Measurements from ENCODE around the gene NARF. TPM values are rescaled to one million over a fixed set of nuclear protein-coding genes. Genes with fewer than 3 reads are reported as not detected.

NARF gene
- total and polyA plus RNA-seq, 7 donors, result 29.4 to 65.8 (median 41.5) TPM

DNA sequence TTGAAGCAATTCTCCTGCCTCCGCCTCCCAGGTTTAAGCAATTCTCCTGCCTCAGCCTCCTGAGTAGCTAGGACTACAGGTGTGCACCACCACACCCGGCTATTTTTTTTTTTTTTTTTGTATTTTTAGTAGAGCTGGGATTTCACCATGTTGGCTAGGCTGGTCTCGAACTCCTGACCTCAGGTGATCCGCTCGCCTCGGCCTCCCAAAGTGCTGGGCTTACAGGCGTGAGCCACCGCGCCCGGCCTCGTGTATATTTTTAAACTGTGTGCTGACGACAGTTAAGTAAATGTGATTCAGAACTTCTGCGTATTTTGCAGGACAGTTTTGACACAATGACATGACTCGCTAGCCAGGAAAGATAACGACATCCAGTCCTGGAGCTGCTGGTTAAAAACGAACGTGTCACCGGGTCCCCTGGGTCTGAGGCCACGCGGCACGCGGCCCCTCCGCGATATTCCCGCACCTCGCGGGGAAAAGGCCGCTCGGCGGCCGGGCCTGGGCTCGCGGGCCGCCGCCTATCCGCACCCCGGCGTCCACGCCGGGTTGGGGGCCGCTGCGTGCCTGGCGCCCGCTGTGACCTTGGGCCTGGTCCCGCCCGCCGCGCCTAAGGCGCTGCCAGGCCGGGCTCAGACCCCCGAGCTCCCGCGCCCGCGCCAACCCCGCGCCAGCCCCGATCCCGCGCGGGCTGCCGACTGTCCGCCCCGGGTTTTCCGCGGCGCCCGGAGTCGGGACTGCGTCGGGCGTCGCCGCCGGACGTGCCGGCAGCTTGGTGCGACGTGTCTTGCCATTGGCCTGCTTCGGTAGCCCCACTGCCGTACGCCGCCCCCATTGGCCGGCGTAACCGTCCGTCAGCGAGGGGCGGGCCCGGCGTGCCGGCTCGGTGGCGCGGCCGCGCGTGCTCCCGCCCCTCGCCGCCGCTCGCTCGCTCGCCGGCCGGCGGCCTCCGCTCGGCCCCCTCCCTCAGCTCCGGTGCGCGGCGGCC is 60.6 kb downstream of the NARF start, which contains the start of gene FOXK2:
TSS of gene FOXK2 (plus strand) at position 907 of the 985 bp plus-strand sequence. CDS start 157 bp downstream, outside the sequence.
- H3K4me3 ChIP-seq, result peak within 1 kb of the TSS; percentile 66 to 94 (median 78)
- WGBS, 2 donors, result 2% methylated on average over 114 of the region's 114 CpGs
- H3K4me1 ChIP-seq, result peaks cover 0 to 41% (median 33%) of the 10 kb centered on the region in 4 donors
- peak; percentile 97 for DNase-seq
- H3K27me3 ChIP-seq, result no peaks in the 10 kb centered on the region
- H3K9me3 ChIP-seq, result no peaks in the 10 kb centered on the region
- H3K27ac ChIP-seq, result peak within 1 kb of the TSS; percentile 91 to 99 (median 94)
- intact Hi-C loops (cut with DNase I), result loop anchor here (1.0 kb wide), 1 partner anchor 22 kb away; no protein-coding TSS in a partner anchor
- H3K36me3 ChIP-seq, result no peaks in the 10 kb centered on the region
- TF ChIP-seq EP300 (IDR thresholded peaks at IDR 0.05) (peak in 3 of 4 donors; percentile 12 to 45 (median 12)), POLR2A (IDR thresholded peaks at IDR 0.05) (no peak), POLR2AphosphoS5 (IDR thresholded peaks at IDR 0.05) (peak; percentile 69 to 75 (median 73)), CTCF (IDR thresholded peaks at IDR 0.05) (no peak)

GRCh38 chr17:82519971-82520903 is 61.7 kb downstream of the NARF start:
- Histone ChIP-seq H3K27ac (peak overlapping the region; percentile 87 to 92 (median 88)), H3K4me3 (peak overlapping the region; percentile 66 to 94 (median 78)), H3K36me3 (no peaks in the 10 kb centered on the region), H3K4me1 (peaks cover 0 to 52% (median 44%) of the 10 kb centered on the region in 4 donors), H3K9me3 (no peaks in the 10 kb centered on the region), H3K27me3 (no peaks in the 10 kb centered on the region)
- intact Hi-C loops (cut with DNase I), result loop anchor here (1.0 kb wide), 1 partner anchor 23 kb away; no protein-coding TSS in a partner anchor
- TF ChIP-seq EP300 (IDR thresholded peaks at IDR 0.05) (no peak), POLR2AphosphoS5 (IDR thresholded peaks at IDR 0.05) (peak in 1 of 4 donors; percentile 4), POLR2A (IDR thresholded peaks at IDR 0.05) (no peak), CTCF (IDR thresholded peaks at IDR 0.05) (no peak)
- 0 to 1% methylated on average over 94 of the region's 94 CpGs for WGBS, 2 donors
- DNase-seq, result peak; percentile 71

DNA sequence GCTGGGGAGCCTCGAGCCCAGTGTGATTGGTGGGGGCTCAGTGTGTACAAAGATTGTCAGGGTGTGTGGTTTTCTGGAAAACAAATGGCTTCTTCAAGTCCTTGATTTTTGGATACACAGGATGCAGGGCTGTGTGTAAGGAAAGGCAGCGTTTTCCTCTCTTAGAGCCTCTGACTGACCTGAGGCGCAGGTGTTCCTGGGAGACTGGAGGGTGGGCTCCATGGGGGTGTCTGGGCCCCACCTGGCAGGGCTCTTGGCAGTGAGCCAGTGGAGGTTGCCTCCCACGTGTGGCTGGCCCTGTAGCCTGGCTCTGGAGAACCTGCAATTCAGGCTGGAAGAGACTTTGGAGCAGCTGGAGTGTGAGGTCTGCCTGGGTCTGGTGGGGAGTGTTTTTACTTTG is 66.0 kb downstream of the NARF start:
- Histone ChIP-seq H3K4me3 (no peak overlapping the region), H3K27me3 (no peaks in the 10 kb centered on the region), H3K27ac (peak overlapping the region in 2 of 4 donors; percentile 85 to 88), H3K4me1 (peaks cover 0 to 89% (median 82%) of the 10 kb centered on the region in 4 donors), H3K9me3 (no peaks in the 10 kb centered on the region), H3K36me3 (no peaks in the 10 kb centered on the region)
- no peak for DNase-seq
- intact Hi-C loops (cut with DNase I), result no loop called here
- WGBS, 2 donors, result 29 to 47% methylated on average over 4 of the region's 4 CpGs
- TF ChIP-seq POLR2AphosphoS5 (IDR thresholded peaks at IDR 0.05) (no peak), EP300 (IDR thresholded peaks at IDR 0.05) (no peak), POLR2A (IDR thresholded peaks at IDR 0.05) (no peak), CTCF (IDR thresholded peaks at IDR 0.05) (no peak)

GRCh38 chr17:82525712-82526111 is 67.2 kb downstream of the NARF start:
- H3K9me3 ChIP-seq, result no peaks in the 10 kb centered on the region
- H3K27ac ChIP-seq, result peak overlapping the region; percentile 36 to 88 (median 62)
- H3K4me1 ChIP-seq, result peaks cover 0 to 100% (median 91%) of the 10 kb centered on the region in 4 donors
- DNase-seq, result no peak
- TF ChIP-seq EP300 (IDR thresholded peaks at IDR 0.05) (no peak), POLR2A (IDR thresholded peaks at IDR 0.05) (no peak), CTCF (IDR thresholded peaks at IDR 0.05) (no peak), POLR2AphosphoS5 (IDR thresholded peaks at IDR 0.05) (no peak)
- H3K27me3 ChIP-seq, result no peaks in the 10 kb centered on the region
- H3K4me3 ChIP-seq, result no peak overlapping the region
- no peaks in the 10 kb centered on the region for H3K36me3 ChIP-seq
- 71 to 85% methylated on average over 4 of the region's 4 CpGs for WGBS, 2 donors
- intact Hi-C loops (cut with DNase I), result no loop called here
